Testis (tissue), 2 donors: ENCODE measurements around the gene CCDC51.

ENCODE experiments used
- CTCF ChIP-seq, 3 experiments: fragments of 450-650 bp in 2 of 3; fragments of 200-600 bp in 1 of 3; sonication (generic) in 1 of 3; IDR thresholded peaks; one replicate each; pipeline ENCODE4 v1.5.1; 2016 to 2019; ENCODE audit warnings: antibody characterized with exemption in 3 of 3, mild to moderate bottlenecking in 2 of 3, moderate library complexity in 1 of 3
- POLR2A ChIP-seq: fragments of 450-650 bp; IDR thresholded peaks from one replicate; pipeline ENCODE4 v1.6.1; 2017; ENCODE audit warnings: antibody characterized with exemption, mild to moderate bottlenecking, moderate library complexity

GRCh38 chr3:48388966-48389365, 51.0 kb downstream of the CCDC51 start:
- TF ChIP-seq CTCF (IDR thresholded peaks at IDR 0.05) (no peak), POLR2A (no peak)
